Measurements from ENCODE around the gene DCTN2. TPM values are rescaled to one million over a fixed set of nuclear protein-coding genes. Genes with fewer than 3 reads are reported as not detected.
A peak's percentile ranks its signal among the peaks of the same experiment; 100 is the strongest.

Gene DCTN2
- total and polyA plus RNA-seq, 4 donors: 28.5 to 66.6 (median 31.2) TPM

GRCh38 chr12:57489157-57489641, 57.8 kb downstream of the DCTN2 start:
- no peak overlapping the region for H3K27ac ChIP-seq (ENCODE audit: low read depth in 1 of 2, low read length in 2 of 2)
- peak overlapping the region in 2 of 3 donors; percentile 88 to 94 for H3K4me3 ChIP-seq (ENCODE audit: low read depth in 1 of 3, low read length in 3 of 3)
- peak overlapping the region in 1 of 2 donors; percentile 93 for H3K9ac ChIP-seq (ENCODE audit: low read depth in 1 of 2, low read length in 2 of 2)
- H3K9me3 ChIP-seq (ENCODE audit: control insufficient read depth in 4 of 4, low read length in 3 of 4): no peaks in the 10 kb centered on the region
- H3K27me3 ChIP-seq (ENCODE audit: control insufficient read depth in 4 of 4, insufficient read depth in 4 of 4, low read length in 3 of 4): no peaks in the 10 kb centered on the region
- peaks cover 5 to 28% (median 18%) of the 10 kb centered on the region in 4 donors for H3K36me3 ChIP-seq (ENCODE audit: control insufficient read depth in 4 of 4, insufficient read depth in 3 of 4, low read depth in 1 of 4, low read length in 3 of 4)
- TF ChIP-seq HNF4G (IDR thresholded peaks at IDR 0.05): no peak
- TF ChIP-seq SP1 (IDR thresholded peaks at IDR 0.05): no peak
- TF ChIP-seq JUND (IDR thresholded peaks at IDR 0.05): no peak
- TF ChIP-seq MAX (IDR thresholded peaks at IDR 0.05): no peak
- TF ChIP-seq HNF4A (conservative IDR thresholded peaks at IDR 0.05): no peak
- TF ChIP-seq CTCF (IDR thresholded peaks at IDR 0.05; ENCODE audit: low read depth, low read length, missing input control): no peak
- no peak for TF ChIP-seq EGR1 (IDR thresholded peaks at IDR 0.05; ENCODE audit: low read depth in 2 of 2)
- TF ChIP-seq RAD21 (IDR thresholded peaks at IDR 0.05): no peak
- no peak for TF ChIP-seq RXRA (IDR thresholded peaks at IDR 0.05)
- no peak for TF ChIP-seq YY1 (IDR thresholded peaks at IDR 0.05)
- TF ChIP-seq TAF1 (conservative IDR thresholded peaks at IDR 0.05): no peak
- no peak for TF ChIP-seq NR2F2 (IDR thresholded peaks at IDR 0.05)
- TF ChIP-seq ZBTB33 (IDR thresholded peaks at IDR 0.05): no peak
- TF ChIP-seq REST (IDR thresholded peaks at IDR 0.05): no peak
- no peak for TF ChIP-seq FOXA1 (IDR thresholded peaks at IDR 0.05)
- no peak for TF ChIP-seq GABPA (IDR thresholded peaks at IDR 0.05 in 1 of 2, conservative IDR thresholded peaks at IDR 0.05 in 1 of 2)
- TF ChIP-seq ATF3 (IDR thresholded peaks at IDR 0.05): no peak
- TF ChIP-seq FOXA2 (IDR thresholded peaks at IDR 0.05): no peak
- WGBS: 95% methylated on average over 5 of the region's 5 CpGs
- no peak for DNase-seq (ENCODE audit: low spot score)
- peaks cover 2 to 17% (median 11%) of the 10 kb centered on the region in 4 donors for H3K4me1 ChIP-seq (ENCODE audit: control insufficient read depth in 4 of 4, insufficient read depth in 4 of 4, low read length in 3 of 4)
